SU-DHL-6 (cell line): ENCODE results near the gene SAPCD2.
A peak's percentile ranks its signal among the peaks of the same experiment; 100 is the strongest.

ENCODE experiments used
- H2AFZ ChIP-seq: fragments of 200-600 bp; sonication (generic); 2 replicates; pipeline ENCODE4 v1.6.1; 2014; ENCODE audit warnings: low read depth, mild to moderate bottlenecking, moderate library complexity, mixed read lengths, antibody characterized with exemption, low read length; ENCODE audit not compliant: severe bottlenecking
- H3F3A ChIP-seq: fragments of 200-600 bp; shearing (Covaris generic); 2 replicates; pipeline ENCODE4 v1.6.0; 2016; ENCODE audit warnings: antibody characterized with exemption, mild to moderate bottlenecking; ENCODE audit not compliant: insufficient read depth
- H3K27ac ChIP-seq: fragments of 200-600 bp; sonication (generic); 2 replicates; pipeline ENCODE4 v1.5.1; 2016; ENCODE audit warnings: low read depth, mild to moderate bottlenecking, low read length, moderate library complexity, mixed read lengths
- H3K27me3 ChIP-seq: fragments of 200-600 bp; sonication (generic), shearing (Covaris generic); 2 replicates; pipeline ENCODE4 v1.6.0; 2014; ENCODE audit warnings: mild to moderate bottlenecking, low read length
- H3K36me3 ChIP-seq: fragments of 200-600 bp; sonication (generic); 2 replicates; pipeline ENCODE4 v1.6.1; 2014; ENCODE audit warnings: mild to moderate bottlenecking, low read length, mixed read lengths
- H3K4me2 ChIP-seq: fragments of 300-600, 200-600 bp; shearing (Covaris generic), sonication (generic); 2 replicates; pipeline ENCODE4 v1.6.0; 2014; ENCODE audit warnings: low read length, low read depth, mild to moderate bottlenecking; ENCODE audit not compliant: poor library complexity, severe bottlenecking
- H3K4me3 ChIP-seq: fragments of 200-600 bp; sonication (generic); 2 replicates; pipeline ENCODE4 v1.5.1; 2014; ENCODE audit warnings: antibody characterized with exemption, low read length, mild to moderate bottlenecking, mixed read lengths; ENCODE audit not compliant: insufficient read depth, poor library complexity, severe bottlenecking
- H3K79me2 ChIP-seq: fragments of 200-600 bp; sonication (generic); 2 replicates; pipeline ENCODE4 v1.6.1; 2014; ENCODE audit warnings: mild to moderate bottlenecking, low read length, moderate library complexity; ENCODE audit not compliant: insufficient read depth
- H3K9ac ChIP-seq: fragments of 200-600 bp; sonication (generic); 2 replicates; pipeline ENCODE4 v1.7.0; 2014; ENCODE audit warnings: mild to moderate bottlenecking, low read length
- H3K9me2 ChIP-seq: fragments of 200-600 bp; sonication (generic); replicated peaks from 2 replicates; pipeline ENCODE4 v1.6.1; 2014; ENCODE audit warnings: low read length; ENCODE audit not compliant: insufficient read depth
- H3K9me3 ChIP-seq: fragments of 200-600 bp; sonication (generic); 2 replicates; pipeline ENCODE4 v1.6.1; 2014; ENCODE audit warnings: low read length, mixed read lengths; ENCODE audit not compliant: insufficient read depth
- H4K20me1 ChIP-seq: fragments of 200-600 bp; sonication (generic); 2 replicates; pipeline ENCODE4 v1.6.1; 2014; ENCODE audit warnings: low read depth, mild to moderate bottlenecking, antibody characterized with exemption, low read length, moderate library complexity, mixed read lengths
- EZH2phosphoT487 ChIP-seq: fragments of 200-600 bp; sonication (generic), shearing (Covaris generic); conservative IDR thresholded peaks from 2 replicates; pipeline ENCODE4 v1.6.1; 2018; ENCODE audit warnings: mild to moderate bottlenecking, antibody characterized with exemption, low read length, moderate library complexity, mixed read lengths
- TF ChIP-seq, protein P1 (sequence below): fragments of 200-600 bp; sonication (generic); IDR thresholded peaks from one replicate; pipeline ENCODE4 v1.5.1; 2017; ENCODE audit warnings: antibody characterized with exemption, mild to moderate bottlenecking, low read length, moderate library complexity; ENCODE audit not compliant: insufficient read depth, poor library complexity, severe bottlenecking

Gene SAPCD2

DNA sequence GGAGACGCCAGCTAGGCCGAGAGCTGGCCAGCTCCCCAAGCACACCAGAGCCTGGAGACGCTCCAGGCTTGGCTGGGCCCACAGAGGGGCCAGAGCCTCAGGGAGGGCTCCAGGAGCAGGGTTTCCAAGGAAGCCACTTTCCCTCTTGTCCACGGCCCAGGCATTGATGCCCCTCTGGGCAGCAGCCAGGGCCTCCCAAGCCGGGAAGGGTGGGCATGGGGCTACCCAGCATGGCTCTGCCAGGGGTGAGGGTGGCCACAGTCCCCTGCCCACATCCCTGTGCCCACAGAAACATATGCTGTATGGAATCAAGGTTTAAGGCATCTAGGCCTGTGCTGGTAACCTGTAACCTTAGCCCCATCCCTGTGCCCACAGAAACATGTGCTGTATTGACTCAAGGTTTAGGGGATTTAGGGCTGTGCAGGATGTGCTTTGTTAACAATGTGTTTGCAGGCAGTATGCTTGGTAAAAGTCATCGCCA is 45.7 kb upstream of the SAPCD2 start:
- Histone ChIP-seq H3K4me2 (no peak overlapping the region), H3K79me2 (no peaks in the 10 kb centered on the region), H3K36me3 (no peaks in the 10 kb centered on the region), H2AFZ (no peak overlapping the region), H3K9me3 (no peaks in the 10 kb centered on the region), H3F3A (peaks cover 8% of the 10 kb centered on the region), H3K4me3 (no peak overlapping the region), H3K9ac (no peak overlapping the region), H3K27ac (no peak overlapping the region), H4K20me1 (no peaks in the 10 kb centered on the region), H3K9me2 (no peaks in the 10 kb centered on the region), H3K27me3 (no peaks in the 10 kb centered on the region)
- TF ChIP-seq, protein P1, sequence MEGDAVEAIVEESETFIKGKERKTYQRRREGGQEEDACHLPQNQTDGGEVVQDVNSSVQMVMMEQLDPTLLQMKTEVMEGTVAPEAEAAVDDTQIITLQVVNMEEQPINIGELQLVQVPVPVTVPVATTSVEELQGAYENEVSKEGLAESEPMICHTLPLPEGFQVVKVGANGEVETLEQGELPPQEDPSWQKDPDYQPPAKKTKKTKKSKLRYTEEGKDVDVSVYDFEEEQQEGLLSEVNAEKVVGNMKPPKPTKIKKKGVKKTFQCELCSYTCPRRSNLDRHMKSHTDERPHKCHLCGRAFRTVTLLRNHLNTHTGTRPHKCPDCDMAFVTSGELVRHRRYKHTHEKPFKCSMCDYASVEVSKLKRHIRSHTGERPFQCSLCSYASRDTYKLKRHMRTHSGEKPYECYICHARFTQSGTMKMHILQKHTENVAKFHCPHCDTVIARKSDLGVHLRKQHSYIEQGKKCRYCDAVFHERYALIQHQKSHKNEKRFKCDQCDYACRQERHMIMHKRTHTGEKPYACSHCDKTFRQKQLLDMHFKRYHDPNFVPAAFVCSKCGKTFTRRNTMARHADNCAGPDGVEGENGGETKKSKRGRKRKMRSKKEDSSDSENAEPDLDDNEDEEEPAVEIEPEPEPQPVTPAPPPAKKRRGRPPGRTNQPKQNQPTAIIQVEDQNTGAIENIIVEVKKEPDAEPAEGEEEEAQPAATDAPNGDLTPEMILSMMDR: no peak
- TF ChIP-seq EZH2phosphoT487: no peak

DNA sequence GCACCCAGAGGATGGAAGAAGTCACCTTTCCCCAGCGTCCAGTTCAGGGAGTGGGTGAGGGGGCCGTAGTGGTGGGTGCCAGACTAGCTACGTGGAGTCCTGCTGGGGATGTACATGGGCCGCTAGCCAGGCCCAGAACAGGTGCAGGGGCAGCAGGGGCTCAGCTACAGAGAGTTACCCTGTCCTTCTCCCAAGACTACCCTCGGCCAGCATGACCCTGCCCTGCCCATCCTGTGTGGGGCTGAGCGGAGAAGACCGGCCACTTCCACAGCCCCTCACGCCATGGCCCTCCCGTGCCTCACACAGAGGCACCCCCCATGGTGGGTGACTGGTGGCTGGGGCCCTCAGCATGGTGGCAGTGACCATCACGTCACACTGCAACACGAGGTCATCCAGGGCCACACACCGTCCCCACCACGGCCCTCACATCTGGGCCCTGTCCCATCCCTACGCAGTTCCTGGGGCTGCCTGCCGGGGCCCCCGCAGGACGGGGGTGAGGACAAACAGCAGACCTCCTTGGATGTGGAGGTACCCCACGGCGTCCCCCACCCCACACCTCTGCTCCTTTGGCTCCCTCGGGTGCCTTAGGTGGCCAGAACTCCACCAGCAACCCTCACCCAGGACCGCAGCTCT is 45.2 kb upstream of the SAPCD2 start:
- no peak overlapping the region for H3K27ac ChIP-seq
- peak overlapping the region; percentile 57; the same call in 1 of the 2 replicates for H3K9ac ChIP-seq
- no peaks in the 10 kb centered on the region for H4K20me1 ChIP-seq
- no peak overlapping the region for H2AFZ ChIP-seq
- H3K4me3 ChIP-seq: no peak overlapping the region
- peaks cover 2% of the 10 kb centered on the region; the same call in 1 of the 2 replicates for H3F3A ChIP-seq
- H3K27me3 ChIP-seq: no peaks in the 10 kb centered on the region
- no peaks in the 10 kb centered on the region for H3K9me3 ChIP-seq
- TF ChIP-seq, protein P1: no peak
- no peak for TF ChIP-seq EZH2phosphoT487
- no peaks in the 10 kb centered on the region for H3K9me2 ChIP-seq
- no peaks in the 10 kb centered on the region for H3K36me3 ChIP-seq
- H3K79me2 ChIP-seq: no peaks in the 10 kb centered on the region
- peak overlapping the region; percentile 61 for H3K4me2 ChIP-seq

DNA sequence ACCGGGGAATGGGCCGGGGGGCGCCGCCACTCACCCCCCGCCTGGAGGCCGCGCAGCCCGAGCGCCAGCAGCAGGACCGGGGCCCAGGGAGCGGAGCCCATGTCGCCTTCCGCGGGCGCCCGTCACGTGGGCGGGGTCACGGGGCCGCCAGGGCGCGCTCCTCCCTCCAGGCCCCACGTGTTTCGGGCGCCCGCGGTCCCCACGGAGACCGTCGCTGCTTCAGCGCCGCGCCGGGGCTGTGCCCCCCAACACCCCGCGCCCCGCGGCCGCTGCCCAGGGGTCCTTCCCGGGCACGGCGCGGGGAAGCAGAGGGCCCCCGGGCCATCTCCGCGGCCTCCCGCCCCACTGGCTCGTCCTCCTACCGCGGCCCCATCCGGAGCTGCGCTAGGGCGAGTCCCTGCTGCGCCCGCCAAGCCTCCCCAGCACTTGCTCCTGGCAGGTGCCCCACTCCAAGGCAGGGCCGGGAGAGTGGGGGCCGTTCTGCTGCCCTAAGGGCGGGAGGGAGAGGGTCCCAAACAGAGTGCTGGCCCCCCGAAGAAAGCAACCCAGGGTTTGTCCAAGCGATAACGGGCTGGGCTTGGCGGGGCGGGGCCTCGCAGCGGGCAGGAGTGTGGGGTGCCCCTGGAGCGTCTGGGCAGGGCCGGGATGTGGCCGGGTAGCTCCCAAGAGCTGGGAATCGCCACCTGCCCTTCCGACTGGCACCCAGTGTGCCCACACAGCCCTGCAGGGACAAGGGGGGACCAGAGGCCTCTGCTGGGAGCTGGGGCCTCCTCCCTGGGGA is 44.4 kb upstream of the SAPCD2 start, which contains the start of gene DPP7:
Gene DPP7, minus strand, starts transcription at position 121 of the 781 bp plus-strand sequence. Its CDS starts 20 bp downstream, at position 101.
- H3K4me2 ChIP-seq: peak within 1 kb of the TSS; percentile 61
- no peaks in the 10 kb centered on the region for H3K79me2 ChIP-seq
- no peaks in the 10 kb centered on the region for H4K20me1 ChIP-seq
- peak within 1 kb of the TSS; percentile 45 for H3K4me3 ChIP-seq
- TF ChIP-seq, protein P1: no peak
- no peak for TF ChIP-seq EZH2phosphoT487
- peak within 1 kb of the TSS; percentile 57 for H3K9ac ChIP-seq
- no peaks in the 10 kb centered on the region for H3K9me3 ChIP-seq
- no peaks in the 10 kb centered on the region for H3K36me3 ChIP-seq
- peak within 1 kb of the TSS; percentile 76 for H2AFZ ChIP-seq
- no peak within 1 kb of the TSS for H3K27ac ChIP-seq
- H3F3A ChIP-seq: no peaks in the 10 kb centered on the region
- no peaks in the 10 kb centered on the region for H3K27me3 ChIP-seq
- no peaks in the 10 kb centered on the region for H3K9me2 ChIP-seq
